ENCODE results near the gene CKB. TPM values are rescaled to one million over a fixed set of nuclear protein-coding genes. Genes with fewer than 3 reads are reported as not detected.

The CKB gene
- total RNA-seq, 1 experiment from 2014 or later = 46.7 TPM

- no peak for DNase-seq (ENCODE audit: low read depth)
These were observed 27.0 kb upstream of the CKB start for GRCh38 chr14:103549361-103550311.

GRCh38 chr14:103548463-103549351, 26.1 kb upstream of the CKB start:
- no peak for DNase-seq (ENCODE audit: low read depth)

GRCh38 chr14:103547941-103548462, 25.4 kb upstream of the CKB start:
- no peak for DNase-seq (ENCODE audit: low read depth)

- DNase-seq (ENCODE audit: low read depth) = no peak
These were observed 24.9 kb upstream of the CKB start for GRCh38 chr14:103547455-103547940.

GRCh38 chr14:103546652-103547454, 24.2 kb upstream of the CKB start:
- peak; percentile 48 for DNase-seq (ENCODE audit: low read depth)

- no peak for DNase-seq (ENCODE audit: low read depth)
These were observed 23.5 kb upstream of the CKB start for GRCh38 chr14:103545915-103546651.

- no peak for DNase-seq (ENCODE audit: low read depth)
These were observed 22.7 kb upstream of the CKB start for GRCh38 chr14:103545219-103545914.

GRCh38 chr14:103544388-103545218, 22.0 kb upstream of the CKB start:
- no peak for DNase-seq (ENCODE audit: low read depth)

- DNase-seq (ENCODE audit: low read depth) = no peak
These were observed 21.2 kb upstream of the CKB start for GRCh38 chr14:103543721-103544387.

- no peak for DNase-seq (ENCODE audit: low read depth)
These were observed 20.5 kb upstream of the CKB start for GRCh38 chr14:103543140-103543539.

GRCh38 chr14:103542605-103543088, 20.0 kb upstream of the CKB start:
- DNase-seq (ENCODE audit: low read depth) = peak; percentile 93

- DNase-seq (ENCODE audit: low read depth) = no peak
These were observed 19.3 kb upstream of the CKB start for GRCh38 chr14:103541709-103542604.

- no peak for DNase-seq (ENCODE audit: low read depth)
These were observed 18.4 kb upstream of the CKB start for GRCh38 chr14:103540821-103541708.

- DNase-seq (ENCODE audit: low read depth) = no peak
These were observed 16.6 kb upstream of the CKB start for GRCh38 chr14:103539056-103539825.

All from LHCN-M2 (cell line).